HG03064 (cell line): ENCODE data around the gene CRX.
"Not testable (repeated sequence)": the region's sequence is repeated elsewhere in the genome, so short reads cannot be mapped to it uniquely, and the experiment has no call there.

Experiments used
- ATAC-seq: cut with Tn5 transposase; IDR thresholded peaks from one replicate; pipeline ENCODE4 v1.9.1; 2021; ENCODE audit warnings: low read depth; ENCODE audit not compliant: unreplicated experiment

Gene CRX

GRCh38 chr19:47858646-47859285, 37.0 kb downstream of the CRX start, which contains the start of gene TPRX2:
TPRX2 (plus strand) TSS chr19:47859235; CDS start chr19:47859247, 12 bp downstream.
- ATAC-seq, result not testable (repeated sequence)

DNA sequence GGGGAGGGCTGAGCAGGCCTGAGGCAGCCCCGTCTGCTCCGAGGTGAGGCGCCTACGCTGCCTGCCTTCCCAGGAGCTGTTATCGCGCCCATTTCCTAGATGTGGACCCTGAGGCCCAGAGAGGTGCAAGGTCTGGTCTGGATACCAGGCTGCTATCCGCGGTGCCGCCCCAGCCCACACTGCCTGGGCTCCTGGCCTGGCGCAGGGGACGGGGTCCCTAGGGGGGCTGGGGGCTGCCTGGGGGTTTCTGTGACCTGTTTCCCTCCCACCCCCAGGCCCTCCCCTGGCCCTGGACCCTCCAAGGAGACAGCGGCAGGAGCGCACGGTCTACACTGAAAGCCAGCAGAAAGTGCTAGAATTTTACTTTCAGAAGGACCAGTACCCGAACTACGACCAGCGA, 38.1 kb downstream of the CRX start:
- ATAC-seq, result not testable (repeated sequence)

DNA sequence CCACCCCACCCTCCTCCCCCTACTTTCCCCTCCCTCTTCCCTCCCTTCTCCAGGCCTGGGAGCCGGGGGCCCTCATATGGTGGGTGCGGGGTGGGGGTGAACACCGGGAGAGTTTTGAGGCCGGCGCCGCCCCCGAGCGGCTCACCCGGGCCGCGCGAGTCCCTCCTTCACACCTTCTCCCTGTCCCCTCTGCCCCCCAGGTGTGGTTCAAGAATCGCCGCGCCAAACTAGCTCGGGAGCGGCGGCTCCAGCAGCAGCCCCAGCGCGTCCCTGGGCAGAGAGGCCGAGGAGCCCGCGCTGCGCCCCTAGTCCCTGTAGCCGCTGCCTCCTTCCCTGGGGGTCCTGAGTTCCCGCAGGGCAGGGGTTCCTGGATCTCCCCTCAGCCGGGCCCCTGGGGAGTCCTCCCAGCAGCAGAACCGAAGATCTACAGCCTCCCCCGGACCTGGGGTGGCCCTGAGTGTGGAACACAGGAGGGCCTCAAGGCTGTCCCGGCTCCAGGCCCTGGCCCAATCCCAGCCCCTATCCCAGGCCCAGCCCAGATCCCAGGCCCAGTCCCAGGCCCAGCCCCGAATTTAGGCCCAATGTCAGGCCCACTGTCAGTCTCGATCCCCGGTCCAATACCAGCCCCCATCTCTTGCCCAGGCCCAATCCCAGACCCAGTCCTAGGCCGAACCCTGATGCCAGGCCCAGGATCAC, 39.0 kb downstream of the CRX start:
- no peak for ATAC-seq

DNA sequence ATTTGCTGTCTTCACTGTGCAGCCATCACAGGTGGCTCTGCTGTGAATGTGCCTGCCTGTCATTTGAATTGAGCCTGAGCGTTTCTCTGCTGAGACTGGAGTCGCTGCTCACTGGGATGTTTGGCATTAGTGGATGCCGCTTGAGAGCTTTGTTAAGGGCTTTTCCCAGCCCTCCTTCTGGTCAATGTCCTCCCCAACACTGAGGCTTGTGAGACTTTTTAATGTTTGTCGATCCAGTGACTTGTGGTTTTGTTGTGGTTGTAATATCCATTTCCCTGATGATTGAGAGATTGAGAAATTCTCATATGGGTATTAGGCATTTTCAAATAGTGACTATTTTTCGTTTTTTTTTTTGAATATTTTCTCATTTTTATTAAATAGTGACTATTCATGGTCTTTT, 39.9 kb downstream of the CRX start:
- ATAC-seq, result no peak

- ATAC-seq, result no peak
Measured at GRCh38 chr19:47863514-47863936, 41.8 kb downstream of the CRX start.

DNA sequence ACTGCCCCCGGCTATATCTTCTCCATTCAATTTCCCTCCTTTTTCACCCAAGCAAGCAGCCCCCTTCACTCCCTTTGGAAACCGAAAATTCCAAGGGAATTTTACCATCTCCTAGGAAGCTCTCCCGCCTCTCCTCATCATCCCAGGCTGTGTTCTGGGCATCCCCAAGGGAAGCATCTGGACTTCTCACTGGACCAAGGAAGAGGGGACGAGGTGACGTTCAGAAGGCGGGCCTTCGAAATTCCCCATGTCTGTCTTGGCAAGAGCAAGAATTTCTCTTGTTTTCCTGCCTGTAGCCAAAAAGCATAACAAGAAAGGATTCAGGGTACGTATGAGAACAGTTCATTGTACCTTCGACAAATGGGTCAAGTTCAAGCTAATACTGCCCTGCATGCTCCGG, 43.4 kb downstream of the CRX start:
- no peak for ATAC-seq

DNA sequence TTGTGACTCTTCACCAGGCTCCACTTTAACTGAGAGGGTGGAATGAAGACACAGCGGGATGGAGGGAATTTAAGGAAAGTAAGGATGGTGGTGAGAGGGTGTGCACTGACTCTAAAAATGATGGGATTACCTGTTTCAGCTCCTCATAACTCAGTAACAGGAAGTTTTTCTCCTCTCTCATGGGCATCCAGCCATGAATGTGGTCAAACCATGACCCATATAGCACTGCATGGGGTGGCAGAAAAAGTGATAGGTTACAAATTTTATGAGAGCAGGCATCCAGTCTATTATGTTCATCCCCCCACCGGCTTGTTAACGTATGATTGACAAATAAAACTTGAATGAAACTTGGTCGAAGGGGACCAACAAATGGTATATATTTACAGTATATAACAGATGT, 57.2 kb downstream of the CRX start:
- ATAC-seq, result no peak

GRCh38 chr19:47879385-47879784, 57.6 kb downstream of the CRX start:
- not testable (repeated sequence) for ATAC-seq

- ATAC-seq, result no peak
Measured at GRCh38 chr19:47881757-47882156, 60.0 kb downstream of the CRX start.

DNA sequence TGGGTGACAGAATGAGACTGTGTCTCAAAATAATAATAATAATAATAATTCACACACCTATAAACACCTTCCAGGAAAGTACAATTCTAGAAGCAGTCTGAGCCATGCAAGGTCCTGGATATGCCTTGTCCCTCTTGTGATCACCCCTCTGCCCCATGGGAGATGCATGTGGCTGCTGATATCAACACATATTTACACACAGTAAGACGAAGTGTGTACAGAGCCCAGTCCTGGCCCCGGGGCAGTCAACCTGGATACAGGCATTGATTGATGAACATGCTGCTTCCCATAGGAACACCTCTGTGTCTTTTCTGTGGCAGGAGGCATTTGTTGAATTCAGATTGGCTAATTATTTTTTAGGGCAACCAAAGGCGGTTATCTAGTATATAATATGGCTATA, 61.2 kb downstream of the CRX start:
- no peak for ATAC-seq

GRCh38 chr19:47885067-47885463, 63.3 kb downstream of the CRX start:
- ATAC-seq, result no peak

DNA sequence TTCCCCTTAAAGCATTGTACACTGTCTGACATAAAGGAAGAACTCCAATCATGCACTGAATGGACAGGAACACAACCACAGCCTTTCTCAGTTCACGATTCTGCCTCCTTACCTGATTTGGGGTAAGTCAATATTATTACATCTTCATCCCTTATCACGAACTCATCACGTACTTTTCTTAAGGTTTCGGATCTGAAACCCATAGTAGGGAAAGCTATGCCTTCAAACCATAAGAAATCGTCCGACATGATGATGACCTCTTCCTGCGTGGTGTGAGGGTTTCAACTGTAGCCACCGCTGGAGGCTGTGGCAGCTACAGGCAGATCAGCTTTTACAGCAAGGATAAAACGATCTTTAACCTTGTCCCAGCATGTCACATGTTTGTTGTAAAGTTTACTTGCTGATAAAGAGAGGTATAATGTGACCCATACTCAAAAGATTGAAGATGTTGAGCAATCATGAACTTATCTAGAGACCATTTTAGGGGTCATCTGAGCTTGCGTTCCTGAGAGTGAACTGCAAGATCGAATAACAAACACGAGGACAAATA, 64.3 kb downstream of the CRX start, which contains the start of gene SULT2A1:
Gene SULT2A1 (minus strand): TSS at position 306 of the 550 bp plus-strand sequence. CDS start 58 bp downstream, at position 248.
- no peak for ATAC-seq

DNA sequence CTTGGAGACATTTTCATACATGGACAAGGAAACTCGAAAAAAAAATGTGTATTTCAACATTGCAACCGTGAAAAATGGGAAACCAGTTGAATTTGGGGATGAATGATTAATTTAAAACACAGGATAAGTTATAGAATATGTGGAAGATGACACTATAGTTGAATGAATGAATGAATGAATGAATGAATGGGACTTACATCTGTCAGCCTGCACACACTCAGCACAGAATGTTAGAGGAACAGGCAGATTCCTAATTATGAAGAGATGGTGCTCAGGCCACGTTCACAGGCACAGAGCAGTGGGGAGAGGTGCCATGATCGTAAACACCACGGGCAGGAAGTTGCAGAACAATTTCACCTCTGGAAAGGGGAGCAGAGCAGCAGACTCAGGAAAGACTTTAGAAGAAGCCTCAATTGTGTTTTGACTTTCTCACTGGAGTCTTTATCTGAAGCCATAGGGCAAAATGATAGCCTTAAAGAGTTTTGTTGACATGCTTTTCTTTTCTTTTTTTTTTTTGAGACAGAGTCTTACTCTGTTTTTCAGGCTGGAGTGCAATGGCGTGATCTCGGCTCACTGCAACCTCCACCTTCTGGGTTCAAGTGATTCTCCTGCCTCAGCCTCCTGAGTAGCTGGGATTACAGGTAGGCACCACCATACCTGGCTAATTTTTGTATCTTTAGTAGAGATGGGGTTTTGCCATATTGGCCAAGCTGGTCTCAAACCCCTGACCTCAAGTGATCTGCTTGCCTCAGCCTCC, 69.3 kb downstream of the CRX start:
- ATAC-seq, result no peak

DNA sequence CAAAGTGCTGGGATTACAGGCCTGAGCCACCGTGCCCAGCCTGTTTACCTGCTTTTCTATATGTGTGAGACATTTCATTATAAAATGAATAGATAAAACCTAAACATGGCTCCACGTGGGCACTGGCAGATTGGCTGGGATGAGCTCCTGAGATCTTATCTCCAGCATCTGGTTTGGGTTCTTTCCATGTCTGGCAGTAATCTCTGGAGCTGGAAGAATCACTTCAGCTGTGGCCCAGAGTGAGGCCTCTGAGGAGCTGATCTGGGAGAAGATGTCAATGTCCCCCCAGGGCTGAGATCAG, 69.8 kb downstream of the CRX start:
- ATAC-seq, result no peak

GRCh38 chr19:47891923-47892666, 70.4 kb downstream of the CRX start:
- ATAC-seq, result no peak
